Adrenal gland (tissue), 12 donors: ENCODE results near the gene CISH. TPM values are rescaled to one million over a fixed set of nuclear protein-coding genes. Genes with fewer than 3 reads are reported as not detected.

Source experiments
- DNase-seq, 7 donors: peaks; one replicate each; pipeline ENCODE4 v3.0.0-alpha.2; 2019 to 2020
- H3K27ac ChIP-seq, 5 donors: fragments of 200-600 bp; sonication (generic) in 4 of 5; 1 replicate in 3 of 5; 2 replicates in 2 of 5; pipeline versions ENCODE4 v1.5.1 to v1.8.0; 2016 to 2020; ENCODE audit warnings: mild to moderate bottlenecking in 1 of 5
- H3K27me3 ChIP-seq: fragments of 200-600 bp; 2 replicates; pipeline ENCODE4 v1.8.0; 2021
- H3K36me3 ChIP-seq, 2 donors: fragments of 200-600 bp; replicated peaks in 1 of 2; 1 replicate in 1 of 2; 2 replicates in 1 of 2; pipeline versions ENCODE4 v1.5.1 to v1.8.0; 2018 to 2022
- H3K4me1 ChIP-seq, 2 donors: fragments of 200-600 bp; replicated peaks in 1 of 2; 1 replicate in 1 of 2; 2 replicates in 1 of 2; pipeline versions ENCODE4 v1.5.1 to v1.8.0; 2018 to 2021
- H3K4me3 ChIP-seq, 4 donors: fragments of 200-600 bp; sonication (generic) in 3 of 4; one replicate each; pipeline ENCODE4 v1.5.1; 2016 to 2018
- H3K9me3 ChIP-seq, 3 donors: fragments of 200-600 bp; sonication (generic) in 1 of 3; replicated peaks in 1 of 3; 1 replicate in 2 of 3; 2 replicates in 1 of 3; pipeline versions ENCODE4 v1.5.1 to v1.8.0; 2016 to 2021
- CTCF ChIP-seq, 6 experiments: fragments of 450-650 bp in 4 of 6; fragments of 200-600 bp in 2 of 6; sonication (generic) in 1 of 6; IDR thresholded peaks; 1 replicate in 5 of 6; 2 replicates in 1 of 6; pipeline versions ENCODE4 v1.5.1 to v1.8.0; 2016 to 2021; ENCODE audit warnings: antibody characterized with exemption in 6 of 6, mild to moderate bottlenecking in 2 of 6, moderate library complexity in 1 of 6
- POLR2A ChIP-seq, 2 donors: fragments of 450-650 bp; IDR thresholded peaks; one replicate each; pipeline ENCODE4 v1.6.1; 2017; ENCODE audit warnings: antibody characterized with exemption in 2 of 2, mild to moderate bottlenecking in 2 of 2, moderate library complexity in 1 of 2
- WGBS, 4 donors: extraction: QIAGEN DNeasy Blood & Tissue Kit in 2 of 4; methylation state at CpG; one replicate each; pipeline versions ENCODE4 v1.1.5 to v1.1.7; 2013 to 2017; 5-methylcytosine and 5-hydroxymethylcytosine counted together
- intact Hi-C, 2 donors: fragments of 100-400 bp; cut with DNase I; formaldehyde crosslinking; loops; one replicate each; pipeline versions ENCODE4 v1.14.1 to v1.15.0; 2022 to 2023
- polyA plus RNA-seq, 3 donors: library from polyadenylated mRNA; stranded (reverse); fragments of 200-250 nt in 2 of 3; fragments of 350-450 nt in 1 of 3; fragmentation: Illumina TruSeq in 1 of 3; extraction: RNeasy Lipid Tissue Mini Kit (QIAGEN cat#74804) in 1 of 3; gene quantifications; one replicate each; pipeline ENCODE4 v1.2.3, GENCODE V29; 2013 to 2014
- total RNA-seq, 9 donors: library from RNA; depleted of rRNA in 4 of 9; stranded (reverse); fragments of >200 nt in 4 of 9; fragments of 120-200 nt in 1 of 9; fragmentation: NEBNext Ultra II Directional in 1 of 9; extraction: Animal tissue kit (Norgen Biotek cat#: 25700) in 1 of 9; gene quantifications; one replicate each; pipeline versions ENCODE4 v1.1.0 to v1.2.4, GENCODE V29; 2013 to 2023
- donor health status: healthy with polysubstance abuse.
- donor health status: Bipolar disorder and iron deficiency.
- donor health status: DM: yes; HTN: yes; CAD: no.
- donor health status: DM: no; HTN: no; CAD: no.
- donor health status: DM: no; HTN: no; CAD: no.
- donor health status: DM: yes; HTN: yes; CAD: no.

Gene CISH
- total and polyA plus RNA-seq, 12 donors = 1.8 to 12.6 (median 5.1) TPM

- Histone ChIP-seq H3K27ac (no peak overlapping the region), H3K27me3 (no peaks in the 10 kb centered on the region), H3K9me3 (no peaks in the 10 kb centered on the region), H3K4me1 (peaks cover 0 to 5% of the 10 kb centered on the region in 2 donors), H3K36me3 (peaks cover 0 to 20% of the 10 kb centered on the region in 2 donors), H3K4me3 (no peak overlapping the region)
- intact Hi-C loops = no loop called here
- TF ChIP-seq POLR2A (IDR thresholded peaks at IDR 0.05) (no peak), CTCF (IDR thresholded peaks at IDR 0.05) (no peak)
- no peak for DNase-seq
- whole genome bisulfite sequencing, 4 donors = 72 to 89% (median 84%) methylated on average over 3 of the region's 3 CpGs
Observed at GRCh38 chr3:50637945-50638344, 26.4 kb upstream of the CISH start.

DNA sequence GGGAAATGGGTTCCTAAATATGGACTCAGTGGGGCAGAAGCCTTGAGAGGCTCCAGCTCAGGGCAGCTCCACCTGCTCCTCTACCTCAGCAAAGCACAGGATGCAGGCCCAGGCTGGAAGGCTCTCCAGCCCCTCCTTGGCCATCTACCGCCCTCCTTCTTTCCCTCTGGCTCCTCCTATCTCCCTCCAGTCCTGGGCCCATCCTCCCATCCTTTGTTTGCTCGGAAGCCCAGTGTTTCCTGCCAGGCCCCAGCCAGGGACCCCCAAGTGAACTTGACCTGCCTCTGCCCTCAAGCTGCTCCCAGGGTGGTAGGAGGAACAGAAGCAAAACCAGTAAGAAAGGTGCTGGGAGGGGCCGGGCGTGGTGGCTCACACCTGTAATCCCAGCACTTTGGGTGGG, 25.4 kb upstream of the CISH start:
- intact Hi-C loops = no loop called here
- TF ChIP-seq CTCF (IDR thresholded peaks at IDR 0.05) (no peak), POLR2A (IDR thresholded peaks at IDR 0.05) (no peak)
- DNase-seq = no peak
- 88 to 96% (median 91%) methylated on average over 4 of the region's 4 CpGs for WGBS, 4 donors
- Histone ChIP-seq H3K4me3 (no peak overlapping the region), H3K27ac (no peak overlapping the region), H3K36me3 (peaks cover 0 to 12% of the 10 kb centered on the region in 2 donors), H3K4me1 (peaks cover 0 to 11% of the 10 kb centered on the region in 2 donors), H3K27me3 (no peaks in the 10 kb centered on the region), H3K9me3 (no peaks in the 10 kb centered on the region)

GRCh38 chr3:50635066-50635465, 23.5 kb upstream of the CISH start:
- intact Hi-C loops = no loop called here
- Histone ChIP-seq H3K27me3 (no peaks in the 10 kb centered on the region), H3K9me3 (no peaks in the 10 kb centered on the region), H3K4me3 (no peak overlapping the region), H3K36me3 (no peaks in the 10 kb centered on the region), H3K4me1 (peaks cover 0 to 17% of the 10 kb centered on the region in 2 donors), H3K27ac (no peak overlapping the region)
- DNase-seq = no peak
- no peak for TF ChIP-seq POLR2A (IDR thresholded peaks at IDR 0.05)
- no peak for TF ChIP-seq CTCF (IDR thresholded peaks at IDR 0.05)

- TF ChIP-seq CTCF (IDR thresholded peaks at IDR 0.05) = no peak
- no peak for TF ChIP-seq POLR2A (IDR thresholded peaks at IDR 0.05)
- no peaks in the 10 kb centered on the region for H3K9me3 ChIP-seq
- H3K36me3 ChIP-seq = no peaks in the 10 kb centered on the region
- WGBS, 4 donors = 79 to 85% (median 81%) methylated on average over 5 of the region's 5 CpGs
- intact Hi-C loops = no loop called here
- H3K4me1 ChIP-seq = peaks cover 0 to 17% of the 10 kb centered on the region in 2 donors
- DNase-seq = no peak
- H3K27me3 ChIP-seq = no peaks in the 10 kb centered on the region
- H3K27ac ChIP-seq = no peak overlapping the region
- no peak overlapping the region for H3K4me3 ChIP-seq
Observed at GRCh38 chr3:50633230-50633790, 21.7 kb upstream of the CISH start.
